Eye (tissue), 1 donor: ENCODE results near the gene DCAF8.

ENCODE experiments used
- DNase-seq: peaks from one replicate; pipeline ENCODE4 v3.0.0-alpha.2; 2015

Gene DCAF8

DNA sequence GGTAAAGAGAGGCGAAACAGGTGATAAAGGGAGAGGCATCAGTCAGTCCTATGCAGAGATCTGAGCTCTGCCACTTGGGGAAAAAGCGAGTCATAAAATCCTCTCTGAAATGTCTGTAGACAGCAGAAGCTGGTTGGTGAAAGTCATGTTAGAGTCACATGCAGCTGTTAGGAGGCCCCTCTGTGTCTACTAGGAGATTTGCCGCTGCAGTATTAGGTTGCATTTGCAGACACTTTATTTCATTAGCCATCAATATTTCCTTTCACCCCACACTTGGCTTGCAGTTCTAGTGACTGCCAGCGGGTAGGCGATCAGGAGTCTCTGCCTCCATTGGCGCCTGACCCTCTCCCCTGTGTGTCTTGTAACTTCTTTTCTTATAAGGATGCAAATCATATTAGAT lies 94.8 kb downstream of the DCAF8 start:
- DNase-seq: peak; percentile 11

- DNase-seq: no peak
Measured at GRCh38 chr1:160167056-160167455, 95.3 kb downstream of the DCAF8 start.

DNA sequence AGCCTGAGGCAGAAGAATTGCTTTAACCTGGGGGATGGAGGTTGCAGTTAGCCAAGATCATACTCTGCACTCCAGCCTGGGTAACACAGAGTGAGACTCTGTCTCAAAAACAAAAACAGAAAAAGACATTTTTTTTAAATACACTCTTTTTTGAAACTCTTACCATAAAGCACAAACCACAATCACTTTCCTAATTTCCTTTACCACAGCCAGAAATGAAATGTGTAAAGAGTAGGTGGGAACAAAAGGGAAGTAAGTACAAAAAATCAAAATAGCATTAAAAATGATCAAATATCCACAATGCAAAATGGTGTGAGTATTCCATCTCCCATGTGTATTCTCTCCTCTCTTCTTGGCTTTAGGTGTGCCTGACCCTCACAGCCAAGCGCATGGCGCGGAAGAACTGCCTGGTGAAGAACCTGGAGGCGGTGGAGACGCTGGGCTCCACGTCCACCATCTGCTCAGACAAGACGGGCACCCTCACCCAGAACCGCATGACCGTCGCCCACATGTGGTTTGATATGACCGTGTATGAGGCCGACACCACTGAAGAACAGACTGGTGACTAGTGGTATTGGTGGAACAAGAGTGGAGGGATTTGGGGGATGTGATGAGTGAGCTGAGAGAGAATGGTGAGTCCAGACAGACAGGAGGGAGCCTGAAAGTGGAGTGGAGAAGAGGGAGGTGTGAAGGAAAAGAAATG lies 96.0 kb downstream of the DCAF8 start:
- DNase-seq: no peak
